ENCODE results near the gene DPPA3.

The DPPA3 gene

GRCh38 chr12:7711133-7711532 lies at the start of gene DPPA3:
DPPA3 (plus strand) TSS chr12:7711433; CDS start chr12:7711571, 138 bp downstream.
- Histone ChIP-seq H3K27ac (ENCODE audit: low read depth, low read length, poor library complexity, severe bottlenecking) (no peak within 1 kb of the TSS), H3K9me2 (ENCODE audit: low read depth, low read length) (no peaks in the 10 kb centered on the region), H3K4me2 (ENCODE audit: low read length) (no peak within 1 kb of the TSS), H3K9ac (ENCODE audit: low read length) (no peak within 1 kb of the TSS), H3K36me3 (ENCODE audit: insufficient read depth, low read length) (no peaks in the 10 kb centered on the region), H3K4me1 (ENCODE audit: insufficient read depth, low read length, severe bottlenecking) (no peaks in the 10 kb centered on the region), H3K4me3 (ENCODE audit: low read depth, low read length, poor library complexity, severe bottlenecking) (no peak within 1 kb of the TSS), H4K20me1 (ENCODE audit: insufficient read depth, low read length) (no peaks in the 10 kb centered on the region), H3K79me2 (ENCODE audit: insufficient read depth, low read length) (no peaks in the 10 kb centered on the region), H3F3A (ENCODE audit: insufficient read depth, low read length) (no peaks in the 10 kb centered on the region), H2AFZ (ENCODE audit: low read length) (no peak within 1 kb of the TSS), H3K27me3 (ENCODE audit: insufficient read depth, low read length) (no peaks in the 10 kb centered on the region; the same call in 1 of the 2 replicates), H3K9me3 (ENCODE audit: low read length) (no peaks in the 10 kb centered on the region)
- no peak for TF ChIP-seq CTCF (IDR thresholded peaks at IDR 0.05; ENCODE audit: low read length)
- TF ChIP-seq EZH2 (IDR thresholded peaks at IDR 0.05; ENCODE audit: borderline replicate concordance, low read length) = no peak

DNA sequence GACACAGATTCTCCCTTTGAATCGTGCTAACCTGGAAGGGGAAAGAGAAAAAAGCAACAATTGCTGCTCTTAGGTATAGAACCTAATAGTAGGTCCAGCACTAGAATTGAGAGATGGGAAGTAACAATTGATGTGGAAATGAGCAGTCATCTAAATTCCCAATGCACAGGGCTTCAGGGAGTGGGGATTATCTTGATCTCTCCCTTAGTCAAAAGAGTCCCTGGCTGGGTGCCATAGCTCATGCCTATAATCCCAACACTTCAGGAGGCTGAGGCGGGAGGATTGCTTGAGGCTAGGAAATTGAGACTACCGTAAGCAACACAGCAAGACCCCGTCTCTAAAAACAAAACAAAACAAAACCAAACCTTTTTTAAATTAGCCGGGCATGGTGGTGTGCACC lies 49.5 kb upstream of the DPPA3 start:
- Histone ChIP-seq H4K20me1 (ENCODE audit: insufficient read depth, low read length) (no peaks in the 10 kb centered on the region), H3K9me3 (ENCODE audit: low read length) (no peaks in the 10 kb centered on the region), H3K9ac (ENCODE audit: low read length) (no peak overlapping the region), H3K9me2 (ENCODE audit: low read depth, low read length) (no peaks in the 10 kb centered on the region), H3K36me3 (ENCODE audit: insufficient read depth, low read length) (no peaks in the 10 kb centered on the region), H3K27me3 (ENCODE audit: insufficient read depth, low read length) (peaks cover 7% of the 10 kb centered on the region; the same call in 1 of the 2 replicates), H3K27ac (ENCODE audit: low read depth, low read length, poor library complexity, severe bottlenecking) (no peak overlapping the region), H2AFZ (ENCODE audit: low read length) (no peak overlapping the region), H3K79me2 (ENCODE audit: insufficient read depth, low read length) (no peaks in the 10 kb centered on the region), H3F3A (ENCODE audit: insufficient read depth, low read length) (no peaks in the 10 kb centered on the region), H3K4me1 (ENCODE audit: insufficient read depth, low read length, severe bottlenecking) (no peaks in the 10 kb centered on the region), H3K4me2 (ENCODE audit: low read length) (no peak overlapping the region), H3K4me3 (ENCODE audit: low read depth, low read length, poor library complexity, severe bottlenecking) (no peak overlapping the region)
- no peak for TF ChIP-seq CTCF (IDR thresholded peaks at IDR 0.05; ENCODE audit: low read length)

DNA sequence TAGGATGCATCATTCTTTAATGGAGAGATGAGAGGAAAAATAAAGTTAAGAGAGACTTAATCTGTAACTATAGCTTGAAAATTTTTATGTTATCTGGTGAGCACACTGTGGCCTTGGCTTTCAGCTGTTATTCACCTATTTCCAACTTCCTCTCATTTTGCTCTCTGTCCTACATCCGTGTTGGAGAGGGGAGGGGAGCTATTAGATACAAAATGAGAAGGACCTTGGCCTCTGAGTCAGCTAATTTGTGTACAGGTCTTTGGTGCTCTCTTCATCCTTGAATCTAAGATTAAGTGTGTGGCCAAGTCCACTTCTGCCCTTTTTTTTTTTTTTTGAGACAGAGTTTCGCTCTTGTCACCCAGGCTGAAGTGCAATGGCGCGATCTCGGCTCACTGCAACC lies 44.6 kb upstream of the DPPA3 start:
- TF ChIP-seq EZH2 (IDR thresholded peaks at IDR 0.05; ENCODE audit: borderline replicate concordance, low read length) (no peak), CTCF (IDR thresholded peaks at IDR 0.05; ENCODE audit: low read length) (no peak)
- H3K9me3 ChIP-seq (ENCODE audit: low read length) = no peaks in the 10 kb centered on the region
- H3K27ac ChIP-seq (ENCODE audit: low read depth, low read length, poor library complexity, severe bottlenecking) = no peak overlapping the region
- H2AFZ ChIP-seq (ENCODE audit: low read length) = no peak overlapping the region
- no peaks in the 10 kb centered on the region for H3K4me1 ChIP-seq (ENCODE audit: insufficient read depth, low read length, severe bottlenecking)
- no peaks in the 10 kb centered on the region for H3K36me3 ChIP-seq (ENCODE audit: insufficient read depth, low read length)
- no peaks in the 10 kb centered on the region for H3K79me2 ChIP-seq (ENCODE audit: insufficient read depth, low read length)
- H3K4me3 ChIP-seq (ENCODE audit: low read depth, low read length, poor library complexity, severe bottlenecking) = no peak overlapping the region
- H3K27me3 ChIP-seq (ENCODE audit: insufficient read depth, low read length) = peaks cover 7% of the 10 kb centered on the region; the same call in 1 of the 2 replicates
- H3K4me2 ChIP-seq (ENCODE audit: low read length) = no peak overlapping the region
- no peaks in the 10 kb centered on the region for H3F3A ChIP-seq (ENCODE audit: insufficient read depth, low read length)
- no peak overlapping the region for H3K9ac ChIP-seq (ENCODE audit: low read length)
- no peaks in the 10 kb centered on the region for H3K9me2 ChIP-seq (ENCODE audit: low read depth, low read length)
- H4K20me1 ChIP-seq (ENCODE audit: insufficient read depth, low read length) = no peaks in the 10 kb centered on the region

Data from OCI-LY1 (cell line).